NCI-H187 treated with DMSO at 0.1 percent for 48 hours (cell line): ENCODE results near the gene FAT1.

Source experiments
- DNase-seq: peaks from one replicate; lab custom pipeline; 2025; lab: John Stamatoyannopoulos, UW

FAT1 gene

DNA sequence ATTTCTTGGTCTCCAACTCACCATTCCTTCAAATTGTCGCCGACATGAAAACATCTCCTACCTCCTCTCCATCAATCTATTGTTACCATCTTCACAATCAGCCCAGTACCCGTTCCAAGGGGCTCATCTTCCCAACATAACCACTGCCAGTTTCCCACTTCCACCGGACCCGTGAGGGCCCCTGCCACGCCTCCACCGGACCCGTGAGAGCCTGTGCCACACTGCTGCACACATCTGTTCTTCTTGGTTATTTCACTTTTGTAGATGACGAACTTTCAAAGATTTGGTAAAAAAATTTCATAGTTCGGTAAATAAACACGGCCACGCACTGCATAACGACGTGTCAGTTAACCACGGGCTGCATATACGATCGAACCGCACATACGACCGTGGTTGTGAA, 65.0 kb downstream of the FAT1 start:
- no peak for DNase-seq

- DNase-seq, result no peak
Measured at GRCh38 chr4:186657764-186658163, 65.9 kb downstream of the FAT1 start.

GRCh38 chr4:186653969-186654368, 69.7 kb downstream of the FAT1 start:
- DNase-seq, result no peak

DNA sequence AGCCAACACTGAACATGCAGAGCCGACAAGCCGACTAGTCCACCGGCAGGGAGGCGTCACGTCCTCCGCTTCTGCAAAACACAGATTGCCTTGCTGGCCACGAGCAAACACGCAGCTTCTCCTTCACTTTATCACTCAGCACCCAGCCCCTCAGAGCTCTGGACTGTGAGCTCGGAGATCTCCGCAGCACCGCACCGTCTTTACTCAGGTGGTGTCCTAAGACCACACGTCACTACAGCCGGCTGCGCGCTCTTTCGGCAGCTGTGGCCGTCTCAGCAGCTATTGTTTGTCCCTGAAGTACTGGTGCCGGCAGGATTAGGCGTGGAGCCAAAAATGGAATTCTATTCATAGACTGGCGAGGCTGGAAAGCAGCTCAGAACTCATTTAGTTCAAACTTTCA, 72.0 kb downstream of the FAT1 start:
- DNase-seq, result no peak

- DNase-seq, result no peak
Measured at GRCh38 chr4:186651181-186651603, 72.5 kb downstream of the FAT1 start.

GRCh38 chr4:186650401-186651180, 73.1 kb downstream of the FAT1 start:
- DNase-seq, result no peak

DNA sequence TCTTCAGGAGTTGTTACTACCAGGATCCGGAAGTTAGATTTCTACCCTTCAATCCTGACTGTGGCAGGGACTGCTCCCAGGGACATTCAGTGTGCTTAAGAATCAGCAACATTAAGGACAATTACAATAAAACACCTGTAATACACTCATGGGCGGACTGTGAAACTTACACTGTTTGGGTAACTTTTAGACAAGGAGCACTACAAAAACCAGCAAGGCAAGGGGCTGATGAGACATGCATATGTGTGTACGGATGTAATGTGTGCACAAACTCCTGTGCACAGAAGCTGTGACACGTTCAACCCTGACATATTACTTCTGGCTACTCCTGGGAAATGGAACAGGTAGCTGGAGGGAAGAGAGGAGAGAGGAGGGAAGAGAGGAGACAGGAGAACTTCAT, 75.8 kb downstream of the FAT1 start:
- DNase-seq, result no peak

GRCh38 chr4:186644737-186645261, 78.9 kb downstream of the FAT1 start:
- no peak for DNase-seq

- no peak for DNase-seq
Measured at GRCh38 chr4:186644311-186644638, 79.4 kb downstream of the FAT1 start.

- DNase-seq, result no peak
Measured at GRCh38 chr4:186643501-186644310, 80.0 kb downstream of the FAT1 start.

GRCh38 chr4:186642998-186643397, 80.7 kb downstream of the FAT1 start:
- DNase-seq, result no peak

DNA sequence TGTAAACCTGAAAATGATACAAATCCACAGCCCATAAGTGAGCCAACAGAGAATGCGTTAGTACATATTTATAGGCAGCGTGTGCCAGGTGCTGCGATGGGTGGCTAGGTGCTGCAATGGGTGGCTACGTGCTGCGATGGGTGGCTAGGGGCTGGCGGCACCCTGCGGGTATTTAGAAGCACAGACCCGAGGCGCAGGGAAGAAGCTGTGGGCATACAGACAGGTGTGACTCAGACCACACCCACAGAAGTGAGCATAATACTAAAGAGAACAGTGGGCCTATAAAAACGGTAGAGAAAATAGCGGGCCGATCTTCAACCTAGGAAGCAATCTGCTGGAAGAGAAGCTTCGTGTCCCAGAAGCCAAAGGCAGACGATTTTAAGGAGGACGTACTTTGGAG, 81.1 kb downstream of the FAT1 start:
- no peak for DNase-seq

GRCh38 chr4:186634591-186635128, 89.0 kb downstream of the FAT1 start:
- no peak for DNase-seq

DNA sequence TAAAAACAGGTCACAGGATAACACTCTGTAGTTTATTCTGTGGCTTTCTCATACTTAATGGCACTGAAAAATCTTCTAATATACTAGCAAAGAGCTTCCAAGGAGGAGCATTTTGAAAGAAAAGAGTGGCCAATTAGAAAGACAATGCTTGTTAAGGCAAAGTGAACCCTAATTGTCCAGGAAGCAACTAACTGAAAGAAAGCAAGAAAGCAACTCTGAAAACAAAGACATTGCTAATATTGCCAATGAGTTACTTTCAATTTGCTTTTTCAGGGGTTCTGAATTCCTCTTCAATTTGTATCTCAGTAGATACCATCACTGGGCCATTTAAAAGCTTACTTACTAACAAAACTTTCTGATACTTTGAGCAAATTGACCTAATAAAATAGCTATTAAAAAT, 89.8 kb downstream of the FAT1 start:
- DNase-seq, result no peak

- no peak for DNase-seq
Measured at GRCh38 chr4:186630128-186630527, 93.5 kb downstream of the FAT1 start.

DNA sequence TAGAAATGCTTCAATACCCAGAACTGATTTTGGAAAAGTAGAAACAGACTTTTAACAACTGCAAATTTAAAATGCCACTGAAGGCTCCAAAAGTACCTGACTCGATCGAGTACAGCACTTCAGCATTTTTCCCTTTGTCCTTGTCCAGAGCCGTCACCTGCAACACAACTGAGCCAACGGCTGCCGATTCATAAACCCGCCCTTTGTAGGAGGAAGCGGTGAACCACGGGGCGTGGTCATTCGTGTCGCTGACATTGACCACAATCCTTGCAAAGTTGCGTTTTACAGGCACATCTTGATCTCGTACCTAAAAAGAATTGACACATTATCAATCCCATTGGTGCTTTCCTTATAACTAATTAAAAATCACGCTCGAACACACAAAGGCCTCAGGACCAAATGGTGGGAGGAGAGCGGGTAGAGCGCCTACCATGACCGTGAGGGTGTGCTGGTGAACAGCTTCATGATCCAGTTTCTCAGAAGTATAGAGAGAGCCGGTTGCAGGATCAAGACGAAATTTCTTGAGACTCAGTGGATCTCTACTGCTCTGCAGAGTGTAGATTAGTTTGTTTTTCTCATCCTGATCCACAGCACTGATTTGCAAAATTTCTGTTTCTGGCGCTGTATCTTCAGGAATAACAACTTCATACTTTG, 95.5 kb downstream of the FAT1 start:
- DNase-seq, result no peak

- DNase-seq, result no peak
Measured at GRCh38 chr4:186627226-186627865, 96.3 kb downstream of the FAT1 start.

DNA sequence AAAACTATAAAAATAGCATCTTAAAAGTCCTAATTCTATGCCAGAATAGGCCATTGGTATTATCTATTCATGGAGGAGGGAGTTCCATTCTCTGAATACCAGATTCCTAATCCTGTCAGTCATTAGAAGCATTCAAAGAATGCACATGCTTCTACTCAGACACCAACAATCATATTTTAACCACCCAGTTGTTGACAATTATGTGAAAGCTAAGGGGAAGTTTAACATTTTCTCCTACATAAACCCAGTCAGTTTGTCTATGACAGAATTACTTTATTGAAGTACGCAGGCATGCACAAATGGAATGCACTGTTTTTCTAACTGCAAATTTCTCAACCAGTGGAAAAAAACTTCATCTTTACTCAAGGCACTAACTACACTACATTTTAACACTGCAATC, 98.7 kb downstream of the FAT1 start:
- DNase-seq, result no peak

- no peak for DNase-seq
Measured at GRCh38 chr4:186623546-186623945, 100.1 kb downstream of the FAT1 start.

DNA sequence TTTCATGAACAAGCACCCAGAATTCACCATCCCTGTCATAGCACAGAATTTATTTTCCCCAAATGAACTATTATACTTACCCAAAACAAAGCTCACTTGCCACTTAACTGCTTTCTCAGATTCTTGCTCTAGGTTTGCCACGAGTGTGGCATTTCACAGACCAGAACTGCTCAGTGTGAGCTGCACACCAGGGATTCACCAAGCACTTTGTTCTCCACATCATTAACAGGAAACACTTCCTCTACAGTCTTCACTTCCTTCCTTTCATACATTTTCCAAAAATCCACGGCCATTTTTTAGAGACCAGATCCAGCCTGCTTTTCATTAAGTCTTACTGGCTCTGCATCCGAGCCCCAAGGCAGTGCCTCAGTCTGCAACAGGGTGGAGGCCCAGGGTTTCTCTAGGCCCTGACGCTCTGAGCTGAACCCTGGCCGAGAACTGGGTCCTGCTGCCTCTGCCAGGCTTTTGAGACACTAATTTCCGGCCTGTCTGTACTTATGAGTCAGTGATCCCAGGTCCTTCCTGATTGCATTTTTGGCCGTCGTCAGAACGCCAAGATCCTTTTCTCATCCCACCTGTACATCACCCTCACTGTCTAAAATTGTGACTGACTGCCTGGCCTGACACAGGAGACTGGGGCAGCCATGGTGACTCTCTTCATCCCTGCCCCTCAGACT, 100.7 kb downstream of the FAT1 start:
- DNase-seq, result no peak

DNA sequence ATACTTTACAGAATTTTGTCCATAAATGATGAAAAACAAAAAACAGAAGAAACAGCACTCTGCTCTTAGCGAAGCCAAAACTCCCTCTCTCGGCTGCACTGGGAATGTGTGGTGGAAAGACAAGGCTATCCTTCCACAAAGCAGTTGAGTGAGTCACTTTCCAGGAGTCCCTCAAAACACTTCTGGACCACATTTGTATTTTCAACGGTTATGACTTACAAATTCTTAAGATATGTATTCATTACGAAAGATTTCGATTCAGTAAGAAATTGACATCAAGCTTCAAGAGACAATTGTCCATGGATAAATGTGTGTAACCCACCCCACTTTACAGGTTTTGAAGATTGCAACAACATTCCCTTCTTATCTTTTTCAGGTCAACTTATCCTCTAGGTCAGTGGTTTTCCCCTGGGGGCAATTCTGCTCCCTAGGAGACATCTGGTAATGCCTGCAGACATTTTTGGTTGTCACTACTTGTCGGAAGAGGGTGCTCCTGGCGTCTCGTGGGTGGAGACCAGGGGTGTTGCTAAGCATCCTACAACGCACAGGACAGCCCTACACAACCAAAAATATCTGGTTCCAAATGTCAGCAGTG, 101.6 kb downstream of the FAT1 start:
- DNase-seq, result no peak
